Fibroblast of peridontal ligament (primary cell): ENCODE data around the gene TMX2.

ENCODE experiments used
- DNase-seq: peaks from one replicate; pipeline ENCODE4 v3.0.0-alpha.2; 2010; ENCODE audit errors: extremely low read depth

TMX2 gene

DNA sequence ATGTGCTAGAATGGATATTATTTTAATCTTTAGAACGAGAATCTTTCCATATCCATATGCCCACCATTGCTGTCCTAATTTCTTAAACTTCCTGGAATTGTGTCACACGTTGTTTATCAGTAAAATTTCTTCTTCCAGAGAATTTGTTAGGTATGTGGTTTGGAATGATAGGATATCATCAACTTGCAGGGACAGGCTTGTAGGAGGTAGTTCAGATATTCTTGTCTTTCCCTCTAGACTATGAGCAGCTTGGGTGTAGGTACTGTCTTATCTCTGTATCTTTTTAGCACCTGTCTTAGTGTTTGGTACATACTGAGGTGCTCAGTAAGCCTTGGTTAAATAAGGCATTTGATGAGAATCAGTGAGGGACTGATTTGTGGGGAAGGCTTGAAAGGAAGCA lies 52.6 kb downstream of the TMX2 start:
- no peak for DNase-seq

DNA sequence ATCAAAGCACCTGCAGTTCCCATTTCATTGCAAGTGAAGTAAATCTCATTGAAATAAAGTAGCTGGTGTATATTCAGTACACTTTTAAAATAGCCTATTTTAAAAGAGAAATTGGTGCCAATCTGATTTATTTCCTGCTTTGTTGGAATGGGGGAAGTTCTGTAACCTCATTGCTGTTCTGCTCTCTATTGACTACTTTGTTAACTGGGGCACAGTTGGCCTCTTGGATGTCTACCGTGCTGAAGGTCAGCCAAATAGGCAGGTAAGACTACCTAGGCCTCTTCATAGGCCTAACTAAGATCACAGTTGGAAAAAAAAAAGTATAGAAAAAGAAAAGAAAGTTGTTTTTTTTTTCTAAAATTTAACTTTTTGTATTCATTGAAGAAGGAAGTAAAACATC lies 58.4 kb downstream of the TMX2 start:
- no peak for DNase-seq

DNA sequence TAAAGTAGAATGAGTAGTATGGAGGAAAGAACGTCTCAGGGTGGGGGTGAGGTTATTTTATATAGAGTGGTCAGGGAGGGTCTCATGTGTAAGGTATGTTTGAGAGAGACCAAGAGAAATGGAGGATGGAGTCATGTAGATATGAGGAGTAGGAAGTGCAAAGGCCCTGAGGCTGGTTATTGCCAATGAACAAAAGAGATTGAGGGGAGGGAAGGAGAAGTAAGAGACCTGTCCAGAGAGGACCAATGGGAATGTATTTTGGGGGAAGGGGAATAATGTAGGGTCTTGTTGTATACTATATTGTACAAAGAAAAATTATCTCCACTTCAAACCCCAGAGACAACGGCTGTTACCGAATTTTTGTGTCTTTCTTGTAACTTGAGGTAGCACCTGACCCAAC lies 59.0 kb downstream of the TMX2 start:
- no peak for DNase-seq

DNA sequence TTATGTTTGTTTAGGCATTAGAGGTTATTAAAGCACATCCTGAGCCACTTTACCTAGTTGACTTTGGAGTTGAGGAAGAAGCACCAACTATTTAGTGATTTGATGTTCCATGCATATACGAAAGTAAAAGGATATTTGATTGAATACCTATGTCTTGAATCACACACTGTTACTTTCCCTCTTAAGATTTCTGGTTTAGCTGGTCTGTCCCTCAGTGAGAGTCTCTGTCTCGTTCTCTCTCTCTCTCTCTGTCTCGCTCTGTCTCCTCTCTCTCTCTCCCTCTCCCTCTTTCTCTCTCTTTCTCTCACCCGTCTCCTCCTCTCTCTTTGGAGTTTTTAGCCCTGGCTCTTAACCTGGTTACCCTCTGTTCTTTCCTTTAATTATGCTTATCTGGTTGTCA lies 60.2 kb downstream of the TMX2 start:
- DNase-seq: peak; percentile 18

- DNase-seq: no peak
These were observed 60.7 kb downstream of the TMX2 start for GRCh38 chr11:57773026-57773598.

DNA sequence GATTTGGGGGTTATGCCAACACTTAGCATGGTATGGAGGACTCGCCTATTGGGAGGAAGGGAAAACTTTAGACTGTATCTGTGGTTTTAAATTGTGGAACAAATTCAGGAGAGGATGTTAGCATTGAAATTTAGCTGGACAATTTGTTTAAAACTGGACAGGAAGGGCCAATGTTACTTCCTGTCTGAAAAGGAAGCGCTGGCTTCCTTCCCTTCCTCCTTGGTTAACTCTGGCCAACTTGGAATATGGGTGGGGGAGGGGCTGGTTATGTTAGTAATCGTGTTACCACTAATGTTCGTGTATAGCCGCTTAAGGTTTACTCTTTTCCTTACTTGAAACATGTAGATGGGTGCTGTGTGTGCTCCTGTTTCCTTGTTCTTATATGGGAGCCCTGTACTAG lies 63.1 kb downstream of the TMX2 start:
- no peak for DNase-seq

DNA sequence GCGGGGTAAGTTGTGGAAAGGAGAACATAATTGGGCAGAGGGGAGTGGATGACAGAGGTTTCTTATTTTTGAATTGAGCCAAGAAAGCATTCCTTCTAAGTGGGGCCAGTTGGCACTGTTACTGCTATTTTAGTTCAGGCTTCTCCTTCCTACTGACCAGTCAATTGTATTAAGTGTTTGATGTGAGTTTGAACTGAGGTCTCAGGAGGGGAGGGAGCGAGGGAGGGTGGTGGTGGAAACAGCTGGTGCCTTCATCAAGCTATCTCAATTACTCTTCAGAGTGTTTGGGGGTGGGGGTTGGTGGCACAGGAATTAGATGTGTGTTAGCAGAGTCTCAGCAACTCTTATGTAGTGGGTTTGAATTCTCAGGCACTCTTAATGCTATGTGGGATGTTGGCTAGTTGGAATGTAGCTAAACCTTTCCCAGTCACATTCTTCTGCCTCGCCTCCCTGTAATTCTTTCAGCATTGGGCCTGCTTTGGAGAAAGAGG lies 63.7 kb downstream of the TMX2 start:
- peak; percentile 66 for DNase-seq

DNA sequence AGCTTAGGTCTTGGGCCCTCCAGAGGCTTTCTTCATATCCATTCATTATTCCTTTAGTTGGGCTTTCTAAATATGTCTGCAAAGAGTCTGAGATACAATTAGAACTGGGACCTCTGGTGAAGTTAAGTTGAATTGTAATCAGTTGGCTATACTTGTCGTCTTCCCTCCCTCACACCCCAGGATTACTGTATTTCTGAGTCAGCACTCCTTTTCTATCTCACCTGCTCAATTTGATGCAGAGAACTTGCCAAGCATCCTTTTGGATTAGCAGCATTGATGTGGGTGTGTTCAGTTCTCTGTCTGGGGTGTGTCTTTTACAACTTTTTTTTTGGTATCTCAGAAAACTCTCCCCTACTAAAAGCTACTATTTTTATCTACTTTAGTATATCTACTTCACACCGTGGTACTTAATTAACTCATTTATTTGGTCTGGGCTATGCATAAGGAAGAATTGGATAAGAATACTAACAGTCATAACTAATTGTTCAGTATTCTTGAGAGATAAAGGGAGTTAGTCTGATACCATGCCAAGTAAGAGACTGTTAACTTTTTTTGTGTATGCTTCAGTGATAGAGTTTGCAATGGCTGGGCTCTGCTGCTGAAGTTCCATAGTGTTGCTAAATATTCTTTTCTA lies 64.3 kb downstream of the TMX2 start:
- no peak for DNase-seq

DNA sequence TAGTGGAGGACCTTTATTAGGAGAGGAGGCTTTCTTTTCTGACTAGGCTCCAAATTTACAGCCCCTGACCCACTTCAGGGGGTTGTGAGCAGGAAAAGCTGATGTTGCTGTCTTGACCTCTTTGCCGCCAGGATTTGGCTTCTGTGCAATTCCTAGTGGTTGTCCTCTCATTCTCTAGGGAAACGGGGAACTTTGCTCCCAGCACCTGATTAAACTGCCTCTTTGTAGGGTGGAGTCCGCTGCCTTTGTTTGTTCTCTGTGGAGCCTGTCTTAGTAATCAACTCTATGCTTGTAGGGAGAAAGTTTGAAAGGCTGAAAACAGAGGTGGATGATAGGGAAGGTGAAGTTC lies 65.5 kb downstream of the TMX2 start:
- no peak for DNase-seq

DNA sequence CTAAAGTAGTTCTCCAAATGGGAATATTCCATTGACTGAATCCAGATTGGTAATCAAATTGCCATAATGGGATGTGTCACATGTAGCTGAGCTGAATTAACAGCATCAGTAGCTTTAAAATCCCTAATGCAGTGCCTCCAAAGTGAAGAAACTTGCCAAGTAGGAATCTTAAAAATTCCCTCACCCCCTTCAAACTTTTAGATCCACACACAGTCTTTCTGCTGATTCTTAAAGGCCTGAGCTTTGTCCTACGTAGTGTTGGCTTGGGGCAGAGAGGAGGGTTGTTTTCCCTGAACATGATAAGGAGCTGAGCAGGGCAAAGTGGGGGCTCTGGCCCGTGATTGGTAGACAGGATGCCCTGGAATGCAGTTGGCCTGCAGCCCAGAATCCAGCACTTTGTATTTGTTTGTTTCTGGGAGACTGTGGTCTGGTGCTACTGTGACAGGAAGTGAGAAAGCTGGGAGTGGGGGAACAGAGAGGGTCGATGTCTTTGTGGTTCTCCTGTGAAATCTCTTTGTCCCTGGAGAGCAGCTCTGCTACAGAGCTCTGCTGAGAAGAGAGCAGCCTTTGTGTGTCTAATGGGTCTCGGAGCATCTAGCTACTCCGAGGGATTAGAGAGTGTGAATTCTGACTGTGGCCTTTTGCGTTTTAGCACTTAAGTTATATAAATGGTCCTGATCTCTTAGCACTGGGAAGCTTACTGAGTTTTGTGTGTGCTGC lies 66.1 kb downstream of the TMX2 start:
- DNase-seq: peak; percentile 98

DNA sequence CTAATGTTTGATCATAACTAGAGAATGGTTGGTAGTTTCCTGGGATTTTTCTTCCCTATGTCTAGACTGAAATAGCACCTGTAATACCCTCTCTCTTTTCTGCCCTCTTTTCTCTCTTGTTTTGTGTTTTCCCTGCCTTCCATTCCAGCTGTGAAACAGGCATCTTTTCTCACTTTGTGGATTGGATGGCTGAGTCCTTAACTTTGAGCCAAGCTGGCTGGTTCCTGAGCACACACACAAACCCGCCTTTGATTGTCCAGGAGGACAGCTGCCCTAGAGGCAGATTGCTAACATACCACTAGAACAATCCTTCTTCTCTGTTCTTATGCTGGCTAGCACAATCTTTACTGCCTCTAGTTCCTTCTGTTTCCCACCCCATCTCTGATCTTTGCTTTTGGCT lies 66.9 kb downstream of the TMX2 start:
- DNase-seq: peak; percentile 45

GRCh38 chr11:57781529-57781943 lies 69.1 kb downstream of the TMX2 start:
- DNase-seq: no peak

- DNase-seq: no peak
These were observed 72.7 kb downstream of the TMX2 start for GRCh38 chr11:57785072-57785471.

- DNase-seq: no peak
These were observed 74.0 kb downstream of the TMX2 start for GRCh38 chr11:57786436-57786835.

DNA sequence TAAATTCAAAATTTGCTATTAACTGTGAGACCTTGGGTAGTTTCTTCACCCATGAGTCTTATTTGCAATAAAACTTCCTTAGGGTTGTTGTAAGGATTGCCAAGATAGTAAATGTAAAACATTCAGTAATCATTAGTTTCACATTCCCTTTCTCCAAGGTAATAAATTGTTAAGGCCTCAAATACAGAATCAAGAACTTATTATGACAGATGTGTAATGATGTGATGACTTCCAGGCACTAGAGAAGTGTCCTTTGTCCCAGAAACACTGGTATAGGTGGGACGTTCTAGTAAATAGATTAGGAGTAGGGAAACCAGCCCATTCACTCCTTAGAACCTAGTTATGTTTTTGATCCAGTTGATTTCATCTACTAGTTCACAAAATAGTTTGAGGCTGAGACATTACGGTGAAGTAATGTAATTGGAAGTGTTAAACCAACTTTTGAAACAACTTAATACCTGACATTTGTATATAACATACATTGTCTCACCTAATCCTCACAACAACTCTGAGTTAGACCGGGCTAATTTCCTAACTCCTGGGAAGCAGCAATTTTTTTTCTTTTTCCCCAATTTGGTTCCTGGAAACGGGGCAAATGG lies 74.7 kb downstream of the TMX2 start:
- DNase-seq: no peak

DNA sequence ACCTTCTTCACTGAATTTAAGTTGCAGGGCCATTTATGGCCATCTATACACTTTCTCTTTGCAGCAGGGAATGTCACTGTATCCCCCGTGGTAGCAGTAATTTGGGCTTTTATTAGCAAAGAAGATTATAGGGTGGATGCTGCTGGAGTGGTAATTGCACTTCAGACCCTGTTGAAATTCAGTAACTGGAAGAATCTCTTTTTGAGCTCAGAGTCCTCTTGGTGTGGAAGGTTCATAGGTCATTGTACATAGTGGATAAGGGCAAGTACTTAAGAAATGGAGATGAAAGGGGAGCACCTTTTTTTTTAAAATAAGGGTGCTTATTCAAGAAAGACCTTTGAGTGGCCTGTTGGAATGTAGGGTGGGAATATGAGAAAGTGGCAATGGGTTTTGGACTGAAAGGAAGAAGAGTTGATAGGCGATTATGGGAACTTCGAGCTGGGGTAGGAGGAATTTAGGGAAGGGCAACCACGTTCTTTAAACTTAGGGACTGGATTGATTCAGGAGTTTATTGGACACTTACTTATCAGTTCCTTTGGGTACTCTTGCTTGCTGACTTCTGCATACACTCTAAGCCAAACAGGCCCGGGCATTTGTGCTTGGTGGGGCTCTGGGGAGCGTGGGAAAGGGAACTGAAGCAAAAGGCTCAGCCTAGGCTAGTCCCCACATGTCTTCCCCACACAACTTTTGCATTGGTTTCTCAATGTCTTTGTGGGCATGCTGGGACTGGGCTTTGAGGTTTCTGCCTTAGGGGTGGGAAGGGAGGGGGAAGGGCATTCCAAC lies 75.7 kb downstream of the TMX2 start:
- DNase-seq: peak; percentile 43

GRCh38 chr11:57788703-57789088 lies 76.3 kb downstream of the TMX2 start:
- DNase-seq: no peak
